CD4-positive, alpha-beta T cell (primary cell): Measurements from ENCODE around the gene PCDH19. TPM values are rescaled to one million over a fixed set of nuclear protein-coding genes. Genes with fewer than 3 reads are reported as not detected.

Source experiments
- ATAC-seq: fragments of 200-7000 bp; cut with Tn5 transposase; one replicate; pipeline ENCODE4 v1.10.0; 2022; ENCODE audit warnings: mild to moderate bottlenecking; ENCODE audit not compliant: poor library complexity
- CTCF ChIA-PET: fragments of 350-600 bp; sonication (Branson Sonifier 250); formaldehyde crosslinking; loops from one replicate; lab custom pipeline; 2021; ENCODE audit warnings: antibody characterized with exemption, inconsistent platforms; lab: Charles Lee
- POLR2A ChIA-PET: fragments of 350-600 bp; sonication (Branson Sonifier 250); formaldehyde crosslinking; loops from one replicate; lab custom pipeline; 2021; ENCODE audit warnings: antibody characterized with exemption, inconsistent platforms; lab: Charles Lee
- DNase-seq, 14 experiments: peaks; one replicate each; pipeline ENCODE4 v3.0.0-alpha.2; 2013 to 2020; ENCODE audit warnings: mixed read lengths in 2 of 14
- H3K27ac ChIP-seq, 2 donors: one replicate each; pipeline versions ENCODE4 v1.5.1 to v1.7.0; 2013; ENCODE audit warnings: low read length in 2 of 2, low read depth in 1 of 2, mild to moderate bottlenecking in 1 of 2
- H3K27me3 ChIP-seq, 2 experiments: 1 replicate in 1 of 2; 2 replicates in 1 of 2; pipeline versions ENCODE4 v1.6.1 to v1.7.0; 2013; ENCODE audit warnings: low read length in 2 of 2, control low read depth in 1 of 2, mild to moderate bottlenecking in 1 of 2, moderate library complexity in 1 of 2; ENCODE audit not compliant: insufficient read depth in 2 of 2, control insufficient read depth in 1 of 2
- H3K36me3 ChIP-seq: one replicate; pipeline ENCODE4 v1.6.1; 2013; ENCODE audit warnings: low read length, control low read depth; ENCODE audit not compliant: insufficient read depth
- H3K4me1 ChIP-seq: one replicate; pipeline ENCODE4 v1.6.1; 2013; ENCODE audit warnings: low read length, control low read depth; ENCODE audit not compliant: insufficient read depth
- H3K4me3 ChIP-seq: one replicate; pipeline ENCODE4 v1.5.1; 2013; ENCODE audit warnings: mild to moderate bottlenecking, low read length, moderate library complexity
- H3K9me3 ChIP-seq, 2 experiments: 1 replicate in 1 of 2; 2 replicates in 1 of 2; pipeline versions ENCODE4 v1.6.1 to v1.7.0; 2013; ENCODE audit warnings: low read length in 2 of 2, mild to moderate bottlenecking in 2 of 2, control low read depth in 1 of 2, moderate library complexity in 1 of 2; ENCODE audit not compliant: control insufficient read depth in 1 of 2, insufficient read depth in 1 of 2
- H3K27ac Mint-ChIP-seq: one replicate; pipeline ENCODE4 v1.8.0; 2020; ENCODE audit warnings: mixed read lengths
- H3K27me3 Mint-ChIP-seq: one replicate; pipeline ENCODE4 v1.8.0; 2021; ENCODE audit warnings: mixed read lengths
- H3K36me3 Mint-ChIP-seq: one replicate; pipeline ENCODE4 v1.8.0; 2021; ENCODE audit warnings: low read depth, mixed read lengths
- H3K4me1 Mint-ChIP-seq: one replicate; pipeline ENCODE4 v1.8.0; 2021; ENCODE audit warnings: low read depth, mixed read lengths
- H3K4me3 Mint-ChIP-seq: one replicate; pipeline ENCODE4 v1.8.0; 2020; ENCODE audit warnings: mild to moderate bottlenecking, mixed read lengths
- H3K9me3 Mint-ChIP-seq: one replicate; pipeline ENCODE4 v1.8.0; 2020; ENCODE audit warnings: mixed read lengths
- CTCF ChIP-seq: fragments of 200-600 bp; IDR thresholded peaks from one replicate; pipeline ENCODE4 v1.8.0; 2022; ENCODE audit warnings: antibody characterized with exemption, mild to moderate bottlenecking
- intact Hi-C, 2 experiments: fragments of 100-400 bp; cut with DNase I in 1 of 2; cut with micrococcal nuclease in 1 of 2; formaldehyde crosslinking; loops; one replicate each; pipeline versions ENCODE4 v1.15.1 to v1.9.0; 2023 to 2025; cut with DNase I, micrococcal nuclease
- polyA plus RNA-seq, 2 donors: library from polyadenylated mRNA; unstranded; fragments of 120-200 nt; gene quantifications; one replicate each; pipeline ENCODE4 v1.2.1, GENCODE V29; 2013
- total RNA-seq, 174 experiments: library from RNA in 2 of 174; stranded (reverse) in 2 of 174; gene quantifications; one replicate each; pipeline ENCODE4 v1.2.3 and lab custom pipeline; 2021 to 2026

Gene PCDH19, protein sequence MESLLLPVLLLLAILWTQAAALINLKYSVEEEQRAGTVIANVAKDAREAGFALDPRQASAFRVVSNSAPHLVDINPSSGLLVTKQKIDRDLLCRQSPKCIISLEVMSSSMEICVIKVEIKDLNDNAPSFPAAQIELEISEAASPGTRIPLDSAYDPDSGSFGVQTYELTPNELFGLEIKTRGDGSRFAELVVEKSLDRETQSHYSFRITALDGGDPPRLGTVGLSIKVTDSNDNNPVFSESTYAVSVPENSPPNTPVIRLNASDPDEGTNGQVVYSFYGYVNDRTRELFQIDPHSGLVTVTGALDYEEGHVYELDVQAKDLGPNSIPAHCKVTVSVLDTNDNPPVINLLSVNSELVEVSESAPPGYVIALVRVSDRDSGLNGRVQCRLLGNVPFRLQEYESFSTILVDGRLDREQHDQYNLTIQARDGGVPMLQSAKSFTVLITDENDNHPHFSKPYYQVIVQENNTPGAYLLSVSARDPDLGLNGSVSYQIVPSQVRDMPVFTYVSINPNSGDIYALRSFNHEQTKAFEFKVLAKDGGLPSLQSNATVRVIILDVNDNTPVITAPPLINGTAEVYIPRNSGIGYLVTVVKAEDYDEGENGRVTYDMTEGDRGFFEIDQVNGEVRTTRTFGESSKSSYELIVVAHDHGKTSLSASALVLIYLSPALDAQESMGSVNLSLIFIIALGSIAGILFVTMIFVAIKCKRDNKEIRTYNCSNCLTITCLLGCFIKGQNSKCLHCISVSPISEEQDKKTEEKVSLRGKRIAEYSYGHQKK (N-terminal part only)
- under 1 TPM in 1 of 2 experiments, not detected in 1; 0.03 TPM for total RNA-seq
- 0.01 TPM for polyA plus RNA-seq (2013, experiment 1 of 2)
- 0.10 TPM for polyA plus RNA-seq (2013, experiment 2 of 2)
- total RNA-seq (lab: John Stamatoyannopoulos, UW): 0 to 0.51 (median 0) reads per million in 172 experiments

DNA sequence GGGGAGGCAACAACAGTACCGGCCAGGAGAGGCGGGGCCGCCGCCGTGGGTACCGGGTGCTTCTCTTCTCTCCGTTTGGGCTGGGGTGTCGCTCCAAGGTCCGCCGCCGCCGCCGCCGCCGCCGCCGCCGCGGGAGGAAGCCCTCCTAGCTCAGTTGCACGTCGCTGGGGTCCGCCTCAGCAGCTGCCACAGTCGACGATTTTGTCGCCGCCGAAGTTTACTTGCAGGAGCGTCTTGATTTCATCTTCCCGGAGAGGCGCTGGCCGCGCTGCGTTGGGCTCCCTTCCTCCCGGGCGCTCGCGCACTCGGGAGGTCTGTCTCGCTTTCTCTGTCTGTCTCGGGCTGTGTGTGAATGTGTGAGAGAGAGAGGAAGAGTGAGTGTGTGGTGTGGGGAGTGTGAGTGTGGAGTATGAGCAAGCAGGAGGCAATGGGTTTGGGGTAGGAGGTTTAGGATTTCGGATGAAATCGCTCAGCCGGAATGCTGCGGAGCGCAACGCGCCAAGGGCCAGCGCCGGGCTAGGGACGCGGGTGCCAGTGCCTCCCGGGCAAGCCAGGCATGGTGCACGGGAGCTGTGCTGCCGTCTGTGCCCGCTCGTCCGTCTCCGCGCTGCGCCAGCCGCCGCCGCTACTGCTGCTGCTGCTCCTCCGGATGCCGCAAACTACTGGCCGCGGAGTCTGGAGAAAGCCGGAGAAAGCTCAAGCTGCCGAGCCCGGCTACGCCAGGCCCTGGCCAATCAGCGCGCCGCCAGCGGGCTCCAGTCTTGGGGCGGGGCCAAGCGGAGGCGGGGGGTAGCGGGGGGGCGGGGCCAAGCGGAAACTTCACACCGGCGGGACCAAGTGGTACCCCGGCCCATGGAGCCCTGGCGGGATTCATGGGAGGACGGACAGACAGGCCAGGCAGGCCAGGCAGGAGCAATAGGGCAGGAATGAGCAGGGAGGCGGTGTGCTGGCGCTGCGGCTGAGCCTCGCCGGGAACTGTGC is at the start of gene PCDH19:
Gene PCDH19, minus strand, starts transcription at position 664 of the 981 bp plus-strand sequence. CDS start 1,676 bp downstream, outside the sequence.
- peak within 1 kb of the TSS; percentile 14 for H3K4me3 ChIP-seq
- no peaks in the 10 kb centered on the region for H3K36me3 ChIP-seq
- no peak within 1 kb of the TSS for H3K27ac ChIP-seq
- peaks cover 0 to 21% of the 10 kb centered on the region in 2 experiments for H3K9me3 ChIP-seq
- H3K4me1 ChIP-seq: peaks cover 28% of the 10 kb centered on the region
- peak; percentile 39 for ATAC-seq
- Mint-ChIP-seq H3K4me1 (peaks cover 11% of the 10 kb centered on the region), H3K4me3 (peak within 1 kb of the TSS; percentile 64), H3K27me3 (peaks cover 69% of the 10 kb centered on the region), H3K27ac (no peak within 1 kb of the TSS), H3K36me3 (no peaks in the 10 kb centered on the region), H3K9me3 (no peaks in the 10 kb centered on the region)
- H3K27me3 ChIP-seq: peaks cover 18 to 54% of the 10 kb centered on the region in 2 experiments
- TF ChIP-seq CTCF: no peak
- DNase-seq: peak in 7 of 14 experiments; percentile 17 to 55 (median 31)
- ChIA-PET POLR2A (no interaction called here), CTCF (no interaction called here)
- intact Hi-C loops: no loop called here

DNA sequence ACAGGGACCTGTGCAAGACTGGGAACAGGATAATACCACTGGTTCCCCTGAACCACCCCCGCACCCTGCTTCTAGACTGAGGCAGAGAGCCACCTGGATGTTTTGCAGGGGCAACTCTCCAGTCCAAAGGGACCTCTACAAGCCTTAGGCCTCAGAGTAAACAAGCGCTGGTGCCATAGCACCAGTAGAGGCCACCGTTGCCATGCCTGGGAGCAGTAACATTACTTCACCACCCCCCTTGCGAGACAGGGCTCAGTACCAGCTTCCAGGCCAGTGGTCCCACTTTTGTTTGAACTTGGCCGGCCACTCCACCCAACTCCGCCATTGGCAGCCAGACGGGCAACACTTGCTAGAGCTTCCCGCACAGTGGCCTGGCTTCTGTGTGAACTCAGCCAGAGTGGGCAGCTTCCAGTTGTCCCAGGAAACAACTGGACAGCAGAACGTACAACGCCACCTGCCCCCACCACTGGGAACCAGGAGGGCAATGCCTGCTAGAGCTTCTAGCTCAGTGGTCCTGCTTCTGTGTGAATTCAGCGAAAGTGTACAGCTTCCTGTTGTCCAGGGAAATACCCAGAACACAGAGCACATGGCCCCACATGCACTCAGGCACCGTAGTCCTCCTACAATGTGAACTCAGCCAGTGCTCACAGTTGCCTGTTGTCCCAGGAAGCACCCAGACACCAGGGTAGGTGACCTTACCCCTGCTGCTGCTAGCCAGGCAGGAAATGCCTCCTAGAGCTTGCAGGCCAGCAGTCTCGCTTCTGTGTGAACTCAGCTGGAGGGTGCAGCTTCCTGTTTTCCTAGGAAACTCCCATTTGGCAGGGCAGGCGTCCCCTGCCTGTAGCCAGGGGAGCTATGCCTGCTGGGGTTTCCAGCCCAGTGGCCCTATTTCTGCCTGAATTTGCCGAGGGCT is 39.9 kb upstream of the PCDH19 start:
- H3K9me3 ChIP-seq: no peaks in the 10 kb centered on the region
- no peaks in the 10 kb centered on the region for H3K4me1 ChIP-seq
- Mint-ChIP-seq H3K4me1 (no peaks in the 10 kb centered on the region), H3K4me3 (no peak overlapping the region), H3K27me3 (peaks cover 17% of the 10 kb centered on the region), H3K27ac (no peak overlapping the region), H3K9me3 (no peaks in the 10 kb centered on the region), H3K36me3 (no peaks in the 10 kb centered on the region)
- no peak overlapping the region for H3K27ac ChIP-seq
- H3K4me3 ChIP-seq: no peak overlapping the region
- no peak for DNase-seq
- ChIA-PET POLR2A (no interaction called here), CTCF (interaction anchor here (0.6 kb wide), 2 partner anchors 705 to 1850 kb away, joined by 3 read pairs; no protein-coding TSS in a partner anchor)
- intact Hi-C loops: no loop called here
- TF ChIP-seq CTCF: no peak
- ATAC-seq: no peak
- no peaks in the 10 kb centered on the region for H3K27me3 ChIP-seq
- H3K36me3 ChIP-seq: no peaks in the 10 kb centered on the region
